Cardiac muscle cell (in vitro differentiated cells and primary cell): ENCODE data around the gene NRSN1. TPM values are rescaled to one million over a fixed set of nuclear protein-coding genes. Genes with fewer than 3 reads are reported as not detected.

ENCODE experiments used
- DNase-seq, 2 donors: peaks; one replicate each; pipeline versions ENCODE4 v3.0.0 to v3.0.0-alpha.2; 2010 to 2017; ENCODE audit warnings: low read depth in 1 of 2, low spot score in 1 of 2
- H3K27ac ChIP-seq: fragments of 200-600 bp; sonication (generic); 2 replicates; pipeline ENCODE4 v1.5.1; 2016
- H3K27me3 ChIP-seq: fragments of 200-600 bp; sonication (generic); 2 replicates; pipeline ENCODE4 v1.6.0; 2016; ENCODE audit warnings: control low read depth
- H3K36me3 ChIP-seq: fragments of 200-600 bp; sonication (generic); 2 replicates; pipeline ENCODE4 v1.5.1; 2016; ENCODE audit warnings: control low read depth
- H3K4me1 ChIP-seq: fragments of 200-600 bp; sonication (generic); 2 replicates; pipeline ENCODE4 v1.8.1; 2017; ENCODE audit warnings: low read depth, mild to moderate bottlenecking, mixed run types
- H3K4me3 ChIP-seq: fragments of 200-600 bp; sonication (generic); 2 replicates; pipeline ENCODE4 v1.5.1; 2016; ENCODE audit warnings: mild to moderate bottlenecking
- H3K9me3 ChIP-seq: fragments of 200-600 bp; sonication (generic); 2 replicates; pipeline ENCODE4 v1.5.1; 2017; ENCODE audit warnings: low read depth, mild to moderate bottlenecking, control low read depth
- CTCF ChIP-seq: IDR thresholded peaks from 2 replicates; pipeline ENCODE4 v1.5.1; 2012; ENCODE audit warnings: low read depth, mild to moderate bottlenecking, low read length
- polyA plus RNA-seq: library from polyadenylated mRNA; unstranded; fragments of >200 nt; fragmentation: Nextera tagmentation; extraction: Ambion mirVana; gene quantifications from 2 replicates; pipeline ENCODE4 v1.2.1, GENCODE V29; 2016
- total RNA-seq: library from RNA; depleted of rRNA; stranded (reverse); fragments of >200 nt; gene quantifications from 2 replicates; pipeline ENCODE4 v1.2.3, GENCODE V29; 2016

Gene NRSN1
- total and polyA plus RNA-seq, 2 experiments from 2014 or later: not detected

GRCh38 chr6:24105191-24105590 is 20.8 kb upstream of the NRSN1 start:
- Histone ChIP-seq H3K27me3 (peaks cover 40% of the 10 kb centered on the region), H3K9me3 (no peaks in the 10 kb centered on the region), H3K4me3 (no peak overlapping the region), H3K4me1 (no peaks in the 10 kb centered on the region), H3K36me3 (no peaks in the 10 kb centered on the region), H3K27ac (no peak overlapping the region)
- TF ChIP-seq CTCF: no peak
- DNase-seq: no peak

- DNase-seq: no peak
- no peaks in the 10 kb centered on the region for H3K36me3 ChIP-seq
- no peak overlapping the region for H3K4me3 ChIP-seq
- H3K4me1 ChIP-seq: no peaks in the 10 kb centered on the region
- no peak for TF ChIP-seq CTCF
- H3K9me3 ChIP-seq: no peaks in the 10 kb centered on the region
- H3K27me3 ChIP-seq: peaks cover 35% of the 10 kb centered on the region
- no peak overlapping the region for H3K27ac ChIP-seq
These were observed 19.7 kb upstream of the NRSN1 start for GRCh38 chr6:24106291-24106690.

- Histone ChIP-seq H3K27ac (no peak overlapping the region), H3K9me3 (no peaks in the 10 kb centered on the region), H3K4me1 (no peaks in the 10 kb centered on the region), H3K4me3 (no peak overlapping the region), H3K36me3 (no peaks in the 10 kb centered on the region), H3K27me3 (peaks cover 29% of the 10 kb centered on the region)
- no peak for TF ChIP-seq CTCF
- DNase-seq: no peak
These were observed 18.7 kb upstream of the NRSN1 start for GRCh38 chr6:24107294-24107693.

GRCh38 chr6:24108056-24108455 is 18.0 kb upstream of the NRSN1 start:
- Histone ChIP-seq H3K9me3 (no peaks in the 10 kb centered on the region), H3K36me3 (no peaks in the 10 kb centered on the region), H3K4me3 (no peak overlapping the region), H3K27ac (no peak overlapping the region), H3K27me3 (peaks cover 27% of the 10 kb centered on the region), H3K4me1 (no peaks in the 10 kb centered on the region)
- TF ChIP-seq CTCF: no peak
- DNase-seq: no peak

GRCh38 chr6:24110417-24110816 is 15.6 kb upstream of the NRSN1 start:
- Histone ChIP-seq H3K36me3 (no peaks in the 10 kb centered on the region), H3K9me3 (no peaks in the 10 kb centered on the region), H3K4me3 (no peak overlapping the region), H3K27me3 (peaks cover 25% of the 10 kb centered on the region), H3K4me1 (no peaks in the 10 kb centered on the region), H3K27ac (no peak overlapping the region)
- DNase-seq: no peak
- TF ChIP-seq CTCF: no peak

- no peak overlapping the region for H3K27ac ChIP-seq
- no peak overlapping the region for H3K4me3 ChIP-seq
- no peak for TF ChIP-seq CTCF
- no peaks in the 10 kb centered on the region for H3K36me3 ChIP-seq
- H3K27me3 ChIP-seq: peaks cover 17% of the 10 kb centered on the region
- H3K4me1 ChIP-seq: no peaks in the 10 kb centered on the region
- no peak for DNase-seq
- H3K9me3 ChIP-seq: no peaks in the 10 kb centered on the region
These were observed 12.1 kb upstream of the NRSN1 start for GRCh38 chr6:24113891-24114290.
